HepG2 (cell line): ENCODE results near the gene CTNNA3. TPM values are rescaled to one million over a fixed set of nuclear protein-coding genes. Genes with fewer than 3 reads are reported as not detected.

Experiments used
- ATAC-seq: fragments of 200-7000 bp; cut with Tn5 transposase; 3 replicates; pipeline ENCODE4 v1.9.1; 2020; ENCODE audit warnings: mild to moderate bottlenecking, moderate library complexity
- BruUV-seq: library from RNA; stranded (reverse); fragments of 400-500 nt; replicated peaks from 2 replicates; lab custom pipeline; 2021; lab: Mats Ljungman, UMichigan
- CTCF ChIA-PET: fragments of 300-600 bp; formaldehyde crosslinking; extraction: SDS; loops from one replicate; lab custom pipeline; 2021; ENCODE audit warnings: low total read pairs, inconsistent platforms, low intra/inter-chr PET ratio; lab: Yijun Ruan, JAX
- POLR2A ChIA-PET: fragments of 350-600 bp; sonication (Branson Sonifier 250); formaldehyde crosslinking; loops from one replicate; lab custom pipeline; 2020; ENCODE audit warnings: antibody characterized with exemption, inconsistent platforms; lab: Yijun Ruan, JAX
- DNase-seq: peaks from one replicate; pipeline ENCODE4 v3.0.0-alpha.2; 2015; ENCODE audit warnings: low spot score
- FAIRE-seq: peaks from 3 replicates; lab custom pipeline; 2011; peaks lifted over from hg19 to GRCh38; lab: Jason Lieb, UNC
- H2AFZ ChIP-seq: one replicate; pipeline ENCODE4 v1.6.1; 2011; ENCODE audit warnings: low read length, inconsistent platforms
- H3K27ac ChIP-seq: fragments of 300-600 bp; 3 replicates; pipeline ENCODE4 v1.8.0; 2011; ENCODE audit warnings: mixed run types, mild to moderate bottlenecking, mixed read lengths, low read length, inconsistent platforms; ENCODE audit not compliant: insufficient read depth; ENCODE audit errors: extremely low read length
- H3K27me3 ChIP-seq, 2 experiments: fragments of 200-600 bp in 1 of 2; 2 replicates in 1 of 2; 3 replicates in 1 of 2; pipeline versions ENCODE4 v1.6.0 to v1.8.0; 2011; ENCODE audit warnings: low read length in 2 of 2, mild to moderate bottlenecking in 2 of 2, moderate library complexity in 2 of 2, inconsistent platforms in 1 of 2; ENCODE audit not compliant: insufficient read depth in 2 of 2, control insufficient read depth in 1 of 2
- H3K36me3 ChIP-seq, 2 experiments: fragments of 200-600 bp in 1 of 2; replicated peaks in 1 of 2; 2 replicates in 1 of 2; 3 replicates in 1 of 2; pipeline versions ENCODE4 v1.5.1 to v1.8.0; 2011; ENCODE audit warnings: low read length in 2 of 2, inconsistent platforms in 1 of 2; ENCODE audit not compliant: insufficient read depth in 2 of 2, control insufficient read depth in 1 of 2
- H3K4me1 ChIP-seq: 2 replicates; pipeline ENCODE4 v1.5.1; 2012; ENCODE audit warnings: low read length, inconsistent platforms; ENCODE audit not compliant: insufficient read depth
- H3K4me2 ChIP-seq: 2 replicates; pipeline ENCODE4 v1.6.0; 2011; ENCODE audit warnings: low read depth, low read length, inconsistent platforms
- H3K4me3 ChIP-seq, 3 experiments: fragments of 200-600 bp in 1 of 3; sonication (generic), shearing (Covaris generic) in 1 of 3; replicated peaks in 1 of 3; 2 replicates each; pipeline ENCODE4 v1.5.1; 2011 to 2016; ENCODE audit warnings: low read length in 3 of 3, inconsistent platforms in 2 of 3, low read depth in 2 of 3, mild to moderate bottlenecking in 2 of 3, control low read depth in 1 of 3, mixed read lengths in 1 of 3; ENCODE audit not compliant: insufficient read depth in 1 of 3
- H3K79me2 ChIP-seq: one replicate; pipeline ENCODE4 v1.6.1; 2011; ENCODE audit warnings: low read length, inconsistent platforms; ENCODE audit not compliant: insufficient read depth
- H3K9ac ChIP-seq: 2 replicates; pipeline ENCODE4 v1.6.0; 2011; ENCODE audit warnings: mild to moderate bottlenecking, low read depth, low read length, inconsistent platforms; ENCODE audit not compliant: insufficient read depth
- H3K9me3 ChIP-seq: 2 replicates; pipeline ENCODE4 v1.5.1; 2012; ENCODE audit warnings: mild to moderate bottlenecking, low read length
- H4K20me1 ChIP-seq: 2 replicates; pipeline ENCODE4 v1.6.0; 2011; ENCODE audit warnings: inconsistent platforms, mild to moderate bottlenecking, low read length, moderate library complexity; ENCODE audit not compliant: insufficient read depth
- ARID3A ChIP-seq: IDR thresholded peaks from 2 replicates; pipeline ENCODE4 v1.6.1; 2012; ENCODE audit warnings: low read depth, low read length, improper control_type of control experiment
- ARID5B ChIP-seq: IDR thresholded peaks from 2 replicates; pipeline ENCODE4 v1.4.0; 2020; ENCODE audit warnings: mild to moderate bottlenecking, missing genetic modification reagents
- NFKBIZ ChIP-seq: IDR thresholded peaks from 2 replicates; pipeline ENCODE4 v1.6.1; 2018; ENCODE audit warnings: missing genetic modification reagents, missing compliant biosample characterization
- NFYC ChIP-seq: IDR thresholded peaks from 2 replicates; pipeline ENCODE4 v1.6.1; 2016; ENCODE audit warnings: missing genetic modification reagents, missing compliant biosample characterization
- NKX3-1 ChIP-seq: sonication (generic); formaldehyde crosslinking; IDR thresholded peaks from 2 replicates; pipeline ENCODE4 v1.5.0; 2020; ENCODE audit warnings: missing genetic modification reagents
- REL ChIP-seq: sonication (generic); formaldehyde crosslinking; conservative IDR thresholded peaks from 2 replicates; pipeline ENCODE4 v1.8.0; 2022; ENCODE audit warnings: mild to moderate bottlenecking, missing genetic modification reagents, moderate library complexity
- SMAD1 ChIP-seq: sonication (generic); formaldehyde crosslinking; IDR thresholded peaks from 2 replicates; pipeline ENCODE4 v1.4.0; 2020; ENCODE audit warnings: missing genetic modification reagents, low read depth, mild to moderate bottlenecking, borderline replicate concordance
- STAG1 ChIP-seq: sonication (generic); formaldehyde crosslinking; IDR thresholded peaks from 2 replicates; pipeline ENCODE4 v1.4.0; 2020; ENCODE audit warnings: missing genetic modification reagents
- ZMAT3 ChIP-seq: sonication (generic); formaldehyde crosslinking; conservative IDR thresholded peaks from 2 replicates; pipeline ENCODE4 v1.7.0; 2021; ENCODE audit warnings: missing genetic modification reagents
- ZNF451 ChIP-seq: sonication (generic); formaldehyde crosslinking; IDR thresholded peaks from 2 replicates; pipeline ENCODE4 v1.5.0; 2020; ENCODE audit warnings: mild to moderate bottlenecking, missing genetic modification reagents
- ZNF644 ChIP-seq: IDR thresholded peaks from 2 replicates; pipeline ENCODE4 v1.6.1; 2016; ENCODE audit warnings: low read depth
- in situ Hi-C: cut with HindIII; loops from 2 replicates; pipeline ENCODE4 v1.10.0; 2017; ENCODE audit warnings: low pct_unique_long_range_greater_than_20kb; ENCODE audit not compliant: extremely low pct_ligation_motif_present
- intact Hi-C: fragments of 100-400 bp; cut with micrococcal nuclease; formaldehyde crosslinking; loops from one replicate; pipeline ENCODE4 v1.10.0; 2022; ENCODE audit not compliant: unreplicated experiment
- polyA plus RNA-seq, 8 experiments: library from polyadenylated mRNA; depleted of rRNA in 3 of 8; stranded (reverse) in 7 of 8; unstranded in 1 of 8; fragments of >200 nt; fragmentation: Illumina TruSeq in 4 of 8; extraction: Trizol in 4 of 8; gene quantifications; 2 replicates each; pipeline versions ENCODE4 v1.2.1 to v1.2.3, GENCODE V29; 2011 to 2016; ENCODE audit warnings: low read depth in 4 of 8, missing spikeins in 1 of 8, mixed read lengths in 1 of 8; ENCODE audit not compliant: insufficient read depth in 1 of 8
- total RNA-seq, 5 experiments: library from RNA; depleted of rRNA; stranded (reverse); fragments of >200 nt; fragmentation: Illumina TruSeq; extraction: Trizol; gene quantifications; 2 replicates each; pipeline ENCODE4 v1.2.3, GENCODE V29; 2016; ENCODE audit warnings: low read depth in 1 of 5
- TF ChIP-seq, protein P1 (sequence below): sonication (generic); formaldehyde crosslinking; IDR thresholded peaks from 2 replicates; pipeline ENCODE4 v1.4.0; 2020; ENCODE audit warnings: low read depth, missing genetic modification reagents
- TF ChIP-seq, protein P2 (sequence below): sonication (generic); formaldehyde crosslinking; IDR thresholded peaks from 2 replicates; pipeline ENCODE4 v1.5.1; 2020; ENCODE audit warnings: missing genetic modification reagents, mild to moderate bottlenecking, borderline replicate concordance

CTNNA3 gene
- total and polyA plus RNA-seq, 2 of the 13 experiments (the other 11 are each of a cell fraction or from before 2014, with no cell fraction given), result not detected

DNA sequence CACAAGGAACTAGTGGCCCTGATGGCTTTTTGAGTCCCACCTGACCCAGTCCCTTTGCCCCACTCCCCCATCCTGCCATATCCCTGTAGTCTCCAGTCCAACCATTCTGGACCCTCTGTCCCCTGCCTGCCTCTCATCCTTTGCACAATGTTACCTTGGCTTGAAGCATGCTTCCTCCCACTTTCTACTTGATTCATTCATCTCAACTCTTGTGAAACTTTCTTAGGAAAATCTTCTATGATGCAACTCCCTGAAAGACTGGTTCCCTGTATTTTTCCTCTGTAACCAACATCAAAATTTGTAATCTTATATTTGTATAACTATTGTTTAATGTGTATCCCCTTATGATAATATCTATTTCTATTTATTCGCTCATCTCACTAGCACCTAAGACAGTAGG is 618.6 kb downstream of the CTNNA3 start (continued):
- TF ChIP-seq, protein P1, sequence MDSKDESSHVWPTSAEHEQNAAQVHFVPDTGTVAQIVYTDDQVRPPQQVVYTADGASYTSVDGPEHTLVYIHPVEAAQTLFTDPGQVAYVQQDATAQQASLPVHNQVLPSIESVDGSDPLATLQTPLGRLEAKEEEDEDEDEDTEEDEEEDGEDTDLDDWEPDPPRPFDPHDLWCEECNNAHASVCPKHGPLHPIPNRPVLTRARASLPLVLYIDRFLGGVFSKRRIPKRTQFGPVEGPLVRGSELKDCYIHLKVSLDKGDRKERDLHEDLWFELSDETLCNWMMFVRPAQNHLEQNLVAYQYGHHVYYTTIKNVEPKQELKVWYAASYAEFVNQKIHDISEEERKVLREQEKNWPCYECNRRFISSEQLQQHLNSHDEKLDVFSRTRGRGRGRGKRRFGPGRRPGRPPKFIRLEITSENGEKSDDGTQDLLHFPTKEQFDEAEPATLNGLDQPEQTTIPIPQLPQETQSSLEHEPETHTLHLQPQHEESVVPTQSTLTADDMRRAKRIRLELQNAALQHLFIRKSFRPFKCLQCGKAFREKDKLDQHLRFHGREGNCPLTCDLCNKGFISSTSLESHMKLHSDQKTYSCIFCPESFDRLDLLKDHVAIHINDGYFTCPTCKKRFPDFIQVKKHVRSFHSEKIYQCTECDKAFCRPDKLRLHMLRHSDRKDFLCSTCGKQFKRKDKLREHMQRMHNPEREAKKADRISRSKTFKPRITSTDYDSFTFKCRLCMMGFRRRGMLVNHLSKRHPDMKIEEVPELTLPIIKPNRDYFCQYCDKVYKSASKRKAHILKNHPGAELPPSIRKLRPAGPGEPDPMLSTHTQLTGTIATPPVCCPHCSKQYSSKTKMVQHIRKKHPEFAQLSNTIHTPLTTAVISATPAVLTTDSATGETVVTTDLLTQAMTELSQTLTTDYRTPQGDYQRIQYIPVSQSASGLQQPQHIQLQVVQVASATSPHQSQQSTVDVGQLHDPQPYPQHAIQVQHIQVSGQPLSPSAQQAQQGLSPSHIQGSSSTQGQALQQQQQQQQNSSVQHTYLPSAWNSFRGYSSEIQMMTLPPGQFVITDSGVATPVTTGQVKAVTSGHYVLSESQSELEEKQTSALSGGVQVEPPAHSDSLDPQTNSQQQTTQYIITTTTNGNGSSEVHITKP, result no peak
- no peak for TF ChIP-seq ZMAT3 (CRISPR knock-in tag)
- no peak for TF ChIP-seq NFKBIZ (CRISPR knock-in tag)

GRCh38 chr10:67076144-67076543 is 619.9 kb downstream of the CTNNA3 start:
- DNase-seq, result peak; percentile 61
- TF ChIP-seq NKX3-1 (CRISPR knock-in tag), result no peak
- no peak for TF ChIP-seq STAG1
- TF ChIP-seq ARID5B (CRISPR knock-in tag), result peak; percentile 65
- no peak for TF ChIP-seq ZNF451
- TF ChIP-seq NFYC, result no peak
- TF ChIP-seq SMAD1 (CRISPR knock-in tag), result no peak
- TF ChIP-seq, protein P2, sequence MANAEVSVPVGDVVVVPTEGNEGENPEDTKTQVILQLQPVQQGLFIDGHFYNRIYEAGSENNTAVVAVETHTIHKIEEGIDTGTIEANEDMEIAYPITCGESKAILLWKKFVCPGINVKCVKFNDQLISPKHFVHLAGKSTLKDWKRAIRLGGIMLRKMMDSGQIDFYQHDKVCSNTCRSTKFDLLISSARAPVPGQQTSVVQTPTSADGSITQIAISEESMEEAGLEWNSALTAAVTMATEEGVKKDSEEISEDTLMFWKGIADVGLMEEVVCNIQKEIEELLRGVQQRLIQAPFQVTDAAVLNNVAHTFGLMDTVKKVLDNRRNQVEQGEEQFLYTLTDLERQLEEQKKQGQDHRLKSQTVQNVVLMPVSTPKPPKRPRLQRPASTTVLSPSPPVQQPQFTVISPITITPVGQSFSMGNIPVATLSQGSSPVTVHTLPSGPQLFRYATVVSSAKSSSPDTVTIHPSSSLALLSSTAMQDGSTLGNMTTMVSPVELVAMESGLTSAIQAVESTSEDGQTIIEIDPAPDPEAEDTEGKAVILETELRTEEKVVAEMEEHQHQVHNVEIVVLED (CRISPR knock-in tag), result no peak
- TF ChIP-seq ARID3A, result 0 out of 2 replicates have a peak, but pooled peaks have one; percentile 37
- TF ChIP-seq REL (CRISPR knock-in tag), result no peak
- peak; percentile 49; the same call in 1 of the 2 replicates for TF ChIP-seq ZNF644 (CRISPR knock-in tag)

More at GRCh38 chr10:67076144-67076543, 619.9 kb downstream of the CTNNA3 start:
- Histone ChIP-seq H4K20me1 (no peaks in the 10 kb centered on the region), H3K27ac (no peak overlapping the region), H3K9me3 (no peaks in the 10 kb centered on the region), H3K27me3 (no peaks in the 10 kb centered on the region), H2AFZ (no peak overlapping the region), H3K9ac (no peak overlapping the region), H3K4me1 (peaks cover 19% of the 10 kb centered on the region), H3K4me3 (no peak overlapping the region), H3K79me2 (no peaks in the 10 kb centered on the region), H3K4me2 (no peak overlapping the region; the same call in 1 of the 2 replicates), H3K36me3 (no peaks in the 10 kb centered on the region)
- ATAC-seq (peak; percentile 81), FAIRE-seq (no peak)
- ChIA-PET CTCF (no interaction called here), POLR2A (no interaction called here)
- in situ Hi-C loops (no loop called here), intact Hi-C loops (no loop called here)
- no TSS peak for BruUV-seq
